Stimulated activated CD8-positive, alpha-beta memory T cell treated with anti-CD3 and anti-CD28 coated beads, Interleukin-12 subunit alpha, Interleukin-12 subunit beta, amount 100 ng/mL, for 24 hours (primary cell): ENCODE results near the gene JSRP1.

Experiments used
- DNase-seq: peaks from one replicate; pipeline ENCODE4 v3.0.0-alpha.2; 2020; ENCODE audit errors: extremely low read depth

The JSRP1 gene

GRCh38 chr19:2246801-2247361 lies 9.3 kb downstream of the JSRP1 start:
- DNase-seq, result no peak

- DNase-seq, result no peak
Observed at GRCh38 chr19:2246014-2246620, 10.1 kb downstream of the JSRP1 start.

DNA sequence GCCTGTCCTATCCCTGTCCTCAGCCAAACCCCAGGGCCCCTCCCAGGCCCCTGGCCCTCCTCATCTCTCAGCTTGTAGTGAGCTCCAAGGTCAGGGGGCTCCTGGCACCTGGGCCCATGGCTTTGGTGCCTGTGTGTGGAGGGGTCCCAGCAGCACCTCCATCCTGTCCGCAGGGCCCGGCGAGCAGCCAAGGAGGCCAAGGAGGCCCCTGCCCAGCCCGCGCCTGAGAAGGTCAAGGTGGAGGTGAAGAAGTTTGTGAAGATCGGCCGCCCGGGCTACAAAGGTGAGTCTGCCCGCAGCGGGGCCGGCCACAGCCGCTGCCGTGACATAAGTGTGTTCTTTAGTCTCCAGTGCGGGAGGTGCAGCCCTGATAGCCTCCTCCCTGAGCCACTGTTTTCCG lies 10.9 kb downstream of the JSRP1 start:
- DNase-seq, result no peak

DNA sequence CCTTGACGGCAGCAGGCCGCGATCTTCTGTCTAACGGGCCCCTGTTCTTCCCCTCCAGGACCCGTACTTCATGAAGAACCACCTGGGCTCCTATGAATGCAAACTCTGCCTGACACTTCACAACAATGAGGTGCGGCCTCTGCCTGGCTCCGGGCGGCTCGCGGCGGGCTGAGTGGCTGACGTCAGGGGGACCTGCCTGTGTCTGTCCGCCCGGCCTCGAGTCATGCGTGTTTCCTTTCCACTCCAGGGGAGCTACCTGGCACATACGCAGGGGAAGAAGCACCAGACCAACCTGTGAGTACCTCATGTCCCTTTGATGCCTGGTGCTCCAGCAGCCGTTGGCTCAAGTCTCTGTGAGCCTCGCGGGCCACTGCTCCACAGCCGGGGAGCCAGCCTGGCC lies 11.7 kb downstream of the JSRP1 start:
- DNase-seq, result no peak

GRCh38 chr19:2244125-2244411 lies 12.1 kb downstream of the JSRP1 start:
- no peak for DNase-seq

- DNase-seq, result no peak
Observed at GRCh38 chr19:2243274-2244124, 12.7 kb downstream of the JSRP1 start.

- DNase-seq, result no peak
Observed at GRCh38 chr19:2242816-2243215, 13.4 kb downstream of the JSRP1 start.

DNA sequence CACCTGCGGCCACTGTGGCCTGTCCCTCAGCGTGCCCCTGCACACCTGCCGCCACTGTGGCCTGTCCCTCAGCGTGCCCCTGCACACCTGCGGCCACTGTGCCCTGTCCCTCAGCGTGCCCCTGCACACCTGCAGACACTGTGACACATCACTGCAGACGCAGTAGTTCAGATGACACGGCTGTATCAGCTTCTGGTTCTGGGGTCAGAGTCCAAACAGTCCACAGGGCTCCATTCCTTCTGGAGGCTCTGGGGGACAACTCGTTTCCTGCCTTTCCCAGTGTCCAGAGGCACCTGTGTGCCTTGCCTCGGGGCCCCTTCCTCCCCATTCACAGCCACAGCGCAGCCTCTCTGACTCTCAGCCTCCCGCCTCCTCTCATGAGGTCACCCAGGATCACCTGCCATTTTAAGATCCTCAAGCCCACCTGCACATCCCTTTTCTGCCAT lies 14.1 kb downstream of the JSRP1 start:
- DNase-seq, result no peak

DNA sequence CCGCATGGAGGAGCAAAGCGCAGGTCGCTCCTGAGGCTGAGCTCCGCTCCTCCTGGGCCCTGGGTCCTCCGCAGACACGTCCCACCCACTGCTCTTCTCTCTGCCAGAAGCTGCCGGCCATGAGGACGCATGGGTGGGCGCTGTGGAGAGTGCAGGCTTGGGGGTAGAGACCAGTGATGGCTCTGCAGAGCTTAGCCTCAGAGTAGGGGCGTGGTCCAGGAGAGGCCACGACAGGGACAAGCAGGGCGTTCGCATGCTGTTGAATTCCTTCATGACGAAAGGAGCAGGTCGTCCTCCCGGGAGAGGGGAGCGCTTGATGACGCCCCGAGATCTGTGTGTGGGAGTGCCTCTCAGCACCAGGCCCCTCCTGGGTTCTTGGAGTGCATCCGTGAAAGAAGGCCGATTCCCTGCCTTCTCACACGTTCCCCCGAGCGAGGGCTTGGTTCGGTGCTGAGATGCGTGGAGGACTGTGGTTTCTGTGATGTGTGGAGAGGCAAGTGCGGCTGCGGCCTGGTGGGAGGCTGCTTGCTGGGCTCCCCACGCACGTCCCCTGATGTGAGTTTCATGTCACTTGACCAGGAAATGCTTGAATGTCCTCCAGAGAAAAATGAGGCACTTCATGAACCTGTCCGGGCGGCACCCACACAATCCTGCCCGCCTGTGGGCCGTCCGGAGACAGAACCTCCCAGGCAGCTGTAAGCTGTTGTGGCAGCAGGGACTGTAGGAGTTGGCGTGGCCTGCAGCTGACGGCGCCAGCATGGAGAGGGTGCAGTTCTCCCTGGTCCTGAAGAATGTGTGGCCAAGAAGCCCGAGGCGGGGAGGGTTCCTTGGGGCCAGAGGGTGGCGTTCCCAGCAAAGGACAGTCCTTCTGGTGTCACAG lies 15.1 kb downstream of the JSRP1 start:
- no peak for DNase-seq

GRCh38 chr19:2239771-2240770 lies 16.1 kb downstream of the JSRP1 start:
- no peak for DNase-seq

DNA sequence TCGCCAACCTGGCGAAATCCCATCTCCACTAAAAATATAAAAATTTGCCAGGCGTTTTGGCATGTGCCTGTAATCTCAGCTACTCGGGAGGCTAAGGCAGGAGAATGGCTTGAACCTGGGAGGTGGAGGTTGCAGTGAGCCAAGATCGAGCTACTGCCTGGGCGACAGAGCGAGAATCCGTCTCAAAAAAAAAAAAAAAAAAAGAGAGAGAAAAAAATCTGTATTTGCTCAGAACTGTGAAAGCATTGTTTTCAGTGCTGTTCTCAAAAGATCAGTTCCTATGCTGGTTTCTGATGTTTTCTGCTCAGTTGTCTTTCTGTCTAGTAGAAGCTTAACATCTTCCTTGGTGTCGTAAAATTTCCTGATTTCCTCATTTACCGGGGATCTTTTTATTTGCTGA lies 17.0 kb downstream of the JSRP1 start:
- DNase-seq, result no peak

DNA sequence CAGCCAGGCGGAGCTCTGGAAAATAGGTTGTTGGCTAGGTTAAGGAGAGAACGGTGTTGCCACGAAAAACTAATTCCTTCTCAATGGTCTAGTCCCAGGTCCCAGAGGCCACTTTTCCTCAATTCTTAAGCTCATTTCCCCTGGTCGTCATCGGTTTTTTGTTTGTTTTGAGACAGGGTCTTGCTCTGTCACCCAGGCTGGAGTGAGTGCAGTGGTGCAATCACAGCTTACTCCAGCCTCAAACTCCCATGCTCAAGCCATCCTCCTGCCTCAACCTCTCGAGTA lies 18.4 kb downstream of the JSRP1 start:
- DNase-seq, result no peak

DNA sequence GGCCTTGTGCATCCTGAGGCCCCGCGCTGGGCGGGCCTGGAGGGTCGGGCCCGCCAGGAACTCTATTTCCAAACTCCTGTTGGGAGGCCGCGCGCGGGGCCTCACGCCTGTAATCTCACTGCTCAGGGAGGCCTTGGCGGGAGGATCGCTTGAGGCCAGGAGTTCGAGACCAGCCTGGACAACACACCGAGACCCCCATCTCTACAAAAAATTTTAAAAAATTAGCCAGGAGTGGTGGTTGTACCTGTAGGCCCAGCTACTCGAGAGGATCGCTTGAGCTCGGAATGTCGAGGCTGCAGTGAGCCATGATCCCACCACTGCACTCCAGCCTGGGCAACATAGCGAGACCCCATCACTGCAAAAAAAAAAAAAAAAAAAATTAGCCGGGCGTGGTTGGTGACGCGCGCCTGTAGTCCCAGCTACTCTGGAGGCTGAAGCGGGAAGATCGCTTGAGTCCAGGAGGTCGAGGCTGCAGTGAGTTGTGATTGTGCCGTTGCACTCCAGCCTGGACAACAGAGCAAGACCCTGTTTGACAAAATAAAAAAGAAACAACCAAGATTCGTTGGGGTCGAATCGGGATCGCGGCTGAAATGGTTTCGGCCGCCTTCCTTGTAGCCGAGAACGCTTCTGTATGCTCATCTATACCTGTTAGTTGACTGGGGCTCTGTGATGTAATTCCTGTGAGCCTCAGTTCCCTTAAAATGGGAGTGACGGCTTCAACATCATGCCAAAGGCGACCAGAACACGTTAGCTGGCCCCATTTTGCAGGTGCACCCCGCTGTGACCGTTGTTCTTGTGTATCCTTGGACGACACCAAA lies 19.0 kb downstream of the JSRP1 start:
- DNase-seq, result no peak

DNA sequence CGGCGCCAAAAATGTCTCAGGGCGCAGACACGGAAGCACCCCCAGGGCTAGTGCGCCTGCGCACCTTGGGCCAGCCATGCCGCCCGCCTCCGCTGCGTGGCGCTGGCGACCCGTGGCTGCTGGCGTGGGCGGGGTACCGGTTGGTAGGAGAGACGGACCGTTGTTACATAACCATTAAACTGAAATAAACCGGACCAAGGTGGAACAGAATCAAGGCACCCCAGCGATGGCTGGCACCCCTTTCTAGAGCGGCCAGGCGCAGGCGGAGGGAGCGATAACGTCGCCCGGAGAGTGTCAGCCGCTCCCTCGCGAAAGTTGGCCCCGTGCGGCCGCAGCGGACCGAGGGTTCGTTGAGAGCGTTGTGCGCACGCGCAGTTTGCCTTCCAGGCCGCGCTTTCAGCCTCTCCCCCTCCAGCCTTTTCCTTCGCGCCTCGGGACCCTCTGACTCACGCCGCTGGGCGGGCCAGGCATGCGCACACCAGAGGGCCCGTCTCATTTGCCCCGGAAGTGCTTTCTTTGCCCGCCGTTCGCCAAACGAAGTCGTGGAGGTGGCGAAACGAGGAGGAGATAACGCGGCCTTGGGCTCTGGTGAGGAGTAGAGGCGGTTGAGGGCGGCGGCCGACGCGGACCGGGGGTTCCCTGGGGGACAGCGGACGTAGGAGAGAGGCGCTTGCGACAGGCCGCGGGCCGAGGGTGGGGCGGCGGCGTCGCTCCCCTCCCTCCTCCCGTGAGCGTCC lies 19.7 kb downstream of the JSRP1 start, which contains the start of the genes PLEKHJ1 and SF3A2:
TSS of gene PLEKHJ1 (minus strand) at position 16 of the 737 bp plus-strand sequence. CDS start 81 bp downstream, outside the sequence.
TSS of gene SF3A2 (plus strand) at position 511 of the 737 bp plus-strand sequence. CDS start 6,595 bp downstream, outside the sequence.
- DNase-seq, result peak; percentile 95

DNA sequence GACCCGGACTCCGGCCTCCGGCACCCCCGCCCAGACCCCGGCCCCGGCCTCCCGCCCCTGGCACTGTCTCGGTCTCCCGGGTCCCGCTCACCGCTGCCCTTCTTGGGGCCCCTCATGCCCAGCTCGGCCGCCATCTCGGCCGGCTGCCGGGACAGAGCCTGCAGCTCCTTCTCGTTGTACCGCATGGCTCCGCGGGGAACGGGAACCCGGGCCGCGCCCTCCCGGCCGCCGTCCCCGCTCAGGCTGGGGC lies 20.2 kb downstream of the JSRP1 start:
- DNase-seq, result no peak

GRCh38 chr19:2235381-2236063 lies 20.7 kb downstream of the JSRP1 start:
- DNase-seq, result no peak

DNA sequence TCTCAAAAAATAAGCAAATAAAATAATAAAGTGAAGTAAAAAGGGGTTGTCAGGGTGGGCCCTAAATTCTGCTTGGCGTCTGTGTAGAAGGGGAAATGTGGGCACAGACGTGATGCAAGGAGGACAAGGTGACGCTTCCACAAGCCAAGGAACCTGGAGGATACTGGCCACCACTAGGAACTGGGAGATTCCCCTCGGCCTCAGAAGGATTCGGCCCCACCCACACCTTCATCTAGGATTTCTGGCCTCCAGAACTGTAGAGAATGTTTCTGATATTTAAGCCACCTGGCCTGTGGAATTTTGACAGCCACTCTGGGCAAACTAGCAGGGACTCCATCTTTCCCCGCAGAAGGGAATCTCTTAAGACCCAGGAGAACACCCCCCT lies 21.2 kb downstream of the JSRP1 start:
- DNase-seq, result no peak

DNA sequence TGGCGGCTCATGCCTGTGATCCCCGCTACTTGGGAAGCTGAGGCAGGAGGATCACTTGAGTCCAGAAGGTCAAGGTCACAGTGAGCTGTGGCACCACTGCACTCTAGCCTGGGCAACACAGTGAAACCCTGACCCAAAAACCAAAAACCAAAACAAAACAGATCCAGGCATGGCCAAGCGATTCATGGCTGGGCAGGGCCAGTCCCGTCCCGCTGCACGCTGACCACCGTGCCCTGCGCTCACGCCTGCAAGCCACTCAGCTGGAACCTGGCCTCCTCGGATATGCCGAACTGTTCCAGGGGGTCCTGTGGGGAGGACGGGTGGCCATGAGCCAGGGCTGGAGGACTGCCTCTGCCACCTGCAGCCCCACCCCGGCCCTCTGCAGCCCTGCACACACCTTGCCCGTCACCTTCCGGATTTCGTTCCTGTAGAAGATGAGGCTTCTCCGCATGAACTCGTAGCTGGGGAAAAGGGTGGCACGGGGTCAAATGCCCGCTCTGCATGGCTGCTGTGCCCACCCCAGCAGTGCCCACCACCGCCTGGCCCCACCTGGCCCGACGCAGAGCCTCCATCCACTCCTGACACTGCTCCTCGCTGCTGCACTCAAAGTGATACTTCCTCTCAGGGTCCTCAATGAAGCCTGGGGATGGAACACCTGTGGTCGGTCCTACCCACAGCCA lies 22.5 kb downstream of the JSRP1 start:
- DNase-seq, result no peak
